Kidney (tissue), 14 donors: ENCODE results near the gene AP1M1. TPM values are rescaled to one million over a fixed set of nuclear protein-coding genes. Genes with fewer than 3 reads are reported as not detected.
A peak's percentile ranks its signal among the peaks of the same experiment; 100 is the strongest.

ENCODE experiments used
- DNase-seq, 5 donors: peaks; one replicate each; pipeline ENCODE4 v3.0.0-alpha.2; 2013 to 2020
- FAIRE-seq: peaks from 2 replicates; lab custom pipeline; 2012; peaks lifted over from hg19 to GRCh38; lab: Jason Lieb, UNC
- H3K27ac ChIP-seq, 2 donors: one replicate each; pipeline ENCODE4 v1.7.0; 2013; ENCODE audit warnings: low read depth in 2 of 2, low read length in 2 of 2, inconsistent platforms in 1 of 2
- H3K27me3 ChIP-seq: one replicate; pipeline ENCODE4 v1.7.1; 2013; ENCODE audit warnings: low read length, inconsistent platforms; ENCODE audit not compliant: control insufficient read depth, insufficient read depth
- H3K36me3 ChIP-seq, 3 donors: one replicate each; pipeline versions ENCODE4 v1.7.0 to v1.7.1; 2013; ENCODE audit warnings: low read length in 3 of 3, control low read depth in 1 of 3, inconsistent platforms in 1 of 3; ENCODE audit not compliant: insufficient read depth in 3 of 3, control insufficient read depth in 2 of 3
- H3K4me1 ChIP-seq, 3 donors: one replicate each; pipeline versions ENCODE4 v1.7.0 to v1.7.1; 2013; ENCODE audit warnings: low read length in 3 of 3, inconsistent platforms in 1 of 3, low read depth in 1 of 3; ENCODE audit not compliant: control insufficient read depth in 2 of 3, insufficient read depth in 2 of 3
- H3K4me3 ChIP-seq, 3 donors: one replicate each; pipeline versions ENCODE4 v1.7.0 to v1.8.1; 2013; ENCODE audit warnings: low read length in 3 of 3, control low read depth in 1 of 3, inconsistent platforms in 1 of 3
- H3K9ac ChIP-seq, 3 donors: one replicate each; pipeline versions ENCODE4 v1.7.0 to v1.7.1; 2013; ENCODE audit warnings: low read length in 3 of 3, control low read depth in 1 of 3, inconsistent platforms in 1 of 3
- H3K9me3 ChIP-seq, 3 donors: one replicate each; pipeline versions ENCODE4 v1.7.0 to v1.7.1; 2013; ENCODE audit warnings: low read length in 3 of 3, control low read depth in 1 of 3, inconsistent platforms in 1 of 3; ENCODE audit not compliant: control insufficient read depth in 2 of 3, insufficient read depth in 1 of 3
- intact Hi-C: fragments of 100-400 bp; cut with DNase I; formaldehyde crosslinking; loops from one replicate; pipeline ENCODE4 v1.11.1; 2022
- polyA plus RNA-seq: library from polyadenylated mRNA; stranded (reverse); fragments of 350-450 nt; fragmentation: Illumina TruSeq; extraction: RNeasy Lipid Tissue Mini Kit (QIAGEN cat#74804); gene quantifications from one replicate; pipeline ENCODE4 v1.2.3, GENCODE V29; 2014; ENCODE audit warnings: low read depth, low replicate concordance; ENCODE audit not compliant: insufficient read depth
- total RNA-seq: library from RNA; stranded (reverse); fragmentation: NEBNext Ultra II Directional; extraction: Animal tissue kit (Norgen Biotek cat#: 25700); gene quantifications from one replicate; pipeline ENCODE4 v1.2.1, GENCODE V29; 2021
- TF ChIP-seq, protein P1 (sequence below): IDR thresholded peaks from 3 replicates; pipeline ENCODE4 v1.5.1; 2012; ENCODE audit warnings: mild to moderate bottlenecking, moderate library complexity, borderline replicate concordance; ENCODE audit not compliant: insufficient read depth; ENCODE audit errors: extremely low read depth
- donor health status: control.
- donor health status: control.
- donor health status: control.
- donor health status: control.
- donor health status: control.
- donor health status: DM: yes; HTN: yes; CAD: no.
- donor health status: Normal renal cell carcinoma (clear cell type).

AP1M1 gene
- total and polyA plus RNA-seq, 2 donors from 2014 or later: 56.0 to 67.8 TPM

DNA sequence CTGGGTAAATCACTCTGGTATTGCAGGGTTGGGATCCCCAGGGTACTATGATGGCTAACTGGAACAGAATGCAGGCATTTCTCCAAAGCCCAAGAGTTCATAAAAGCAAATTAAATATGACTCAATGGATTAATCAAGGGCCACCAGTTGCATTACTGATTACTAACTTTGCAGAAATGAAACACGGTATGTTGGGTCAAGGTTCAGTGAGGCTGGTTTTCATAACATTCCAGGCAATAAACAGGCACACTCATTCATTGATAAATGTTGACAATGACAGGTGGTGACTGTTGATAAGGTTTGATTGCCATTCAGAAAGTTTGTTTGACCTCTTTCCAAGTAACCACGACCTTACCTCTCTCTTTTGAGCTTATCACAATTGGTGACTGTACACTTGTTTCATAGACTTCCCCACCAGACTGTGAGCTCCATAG lies 506 bp upstream of the AP1M1 start:
- Histone ChIP-seq H3K9me3 (no peaks in the 10 kb centered on the region), H3K4me3 (peak overlapping the region; percentile 63 to 95 (median 72)), H3K27ac (peak overlapping the region in 1 of 2 donors; percentile 47), H3K9ac (peak overlapping the region in 2 of 3 donors; percentile 47 to 62), H3K36me3 (peaks cover 0 to 1% (median 0%) of the 10 kb centered on the region in 3 donors), H3K27me3 (no peaks in the 10 kb centered on the region), H3K4me1 (peaks cover 0 to 26% (median 17%) of the 10 kb centered on the region in 3 donors)
- TF ChIP-seq, protein P1, sequence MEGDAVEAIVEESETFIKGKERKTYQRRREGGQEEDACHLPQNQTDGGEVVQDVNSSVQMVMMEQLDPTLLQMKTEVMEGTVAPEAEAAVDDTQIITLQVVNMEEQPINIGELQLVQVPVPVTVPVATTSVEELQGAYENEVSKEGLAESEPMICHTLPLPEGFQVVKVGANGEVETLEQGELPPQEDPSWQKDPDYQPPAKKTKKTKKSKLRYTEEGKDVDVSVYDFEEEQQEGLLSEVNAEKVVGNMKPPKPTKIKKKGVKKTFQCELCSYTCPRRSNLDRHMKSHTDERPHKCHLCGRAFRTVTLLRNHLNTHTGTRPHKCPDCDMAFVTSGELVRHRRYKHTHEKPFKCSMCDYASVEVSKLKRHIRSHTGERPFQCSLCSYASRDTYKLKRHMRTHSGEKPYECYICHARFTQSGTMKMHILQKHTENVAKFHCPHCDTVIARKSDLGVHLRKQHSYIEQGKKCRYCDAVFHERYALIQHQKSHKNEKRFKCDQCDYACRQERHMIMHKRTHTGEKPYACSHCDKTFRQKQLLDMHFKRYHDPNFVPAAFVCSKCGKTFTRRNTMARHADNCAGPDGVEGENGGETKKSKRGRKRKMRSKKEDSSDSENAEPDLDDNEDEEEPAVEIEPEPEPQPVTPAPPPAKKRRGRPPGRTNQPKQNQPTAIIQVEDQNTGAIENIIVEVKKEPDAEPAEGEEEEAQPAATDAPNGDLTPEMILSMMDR: no peak
- intact Hi-C loops: no loop called here
- FAIRE-seq: no peak
- DNase-seq: no peak

DNA sequence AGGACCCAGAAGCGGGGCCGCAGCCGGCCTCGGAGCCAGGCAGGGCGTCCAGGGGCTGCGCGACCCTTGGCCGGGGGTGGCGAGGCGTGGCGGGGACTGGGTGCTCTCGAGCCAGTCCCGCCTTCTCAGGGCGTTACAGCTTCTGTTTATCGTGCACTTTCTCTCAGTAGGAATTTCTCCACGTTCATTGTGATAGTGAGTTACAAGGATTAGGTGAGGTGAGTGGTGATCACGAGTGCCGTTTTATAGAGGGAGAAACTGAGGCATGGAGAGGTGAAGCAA lies 600 bp downstream of the AP1M1 start:
- Histone ChIP-seq H3K27ac (peak overlapping the region; percentile 56 to 74), H3K4me1 (peaks cover 0 to 26% (median 17%) of the 10 kb centered on the region in 3 donors)

DNA sequence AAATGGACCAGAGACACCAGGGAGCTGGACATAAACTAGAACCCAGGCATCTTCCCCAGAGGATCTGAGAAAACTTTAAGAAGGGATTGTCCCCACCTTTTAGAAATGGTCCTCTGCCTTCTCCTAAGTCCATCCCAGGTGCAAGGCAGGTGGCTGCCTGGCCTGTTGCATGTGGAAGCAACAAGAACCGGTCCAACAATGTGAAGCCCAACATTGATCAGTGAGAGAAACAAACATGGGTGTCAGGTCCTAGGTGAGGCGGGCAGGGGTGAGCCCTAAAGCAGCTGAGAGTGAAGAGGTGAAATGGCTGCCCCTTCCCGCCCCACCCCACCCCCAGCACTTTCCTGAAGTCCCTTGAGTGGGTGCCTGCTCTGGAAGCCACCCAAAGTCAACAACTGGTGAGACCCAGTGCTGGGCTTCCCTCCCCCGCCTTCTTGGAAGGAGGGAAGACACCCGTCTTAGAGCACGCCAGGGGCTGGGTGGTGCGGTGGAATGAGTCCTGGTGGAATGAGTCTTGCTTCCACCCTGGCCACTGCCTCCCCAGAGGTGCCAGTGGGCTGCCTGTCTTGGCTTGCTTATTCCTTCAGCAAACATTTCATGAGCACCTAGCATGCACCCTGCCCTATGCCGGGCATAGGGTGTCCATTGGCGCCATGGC lies 1.7 kb downstream of the AP1M1 start:
- peak overlapping the region in 2 of 3 donors; percentile 43 to 95 for H3K4me3 ChIP-seq
- no peaks in the 10 kb centered on the region for H3K9me3 ChIP-seq
- H3K27me3 ChIP-seq: no peaks in the 10 kb centered on the region
- peaks cover 0 to 26% (median 17%) of the 10 kb centered on the region in 3 donors for H3K4me1 ChIP-seq
- peaks cover 0 to 22% (median 7%) of the 10 kb centered on the region in 3 donors for H3K36me3 ChIP-seq
- FAIRE-seq (no peak), DNase-seq (no peak)
- H3K9ac ChIP-seq: no peak overlapping the region
- intact Hi-C loops: no loop called here
- H3K27ac ChIP-seq: peak overlapping the region in 1 of 2 donors; percentile 7
- TF ChIP-seq, protein P1: no peak

More for the DNA sequence above, 600 bp downstream of the AP1M1 start:
- intact Hi-C loops: no loop called here
- DNase-seq: no peak
- no peaks in the 10 kb centered on the region for H3K27me3 ChIP-seq
- no peaks in the 10 kb centered on the region for H3K9me3 ChIP-seq
- peak overlapping the region; percentile 72 to 95 (median 85) for H3K4me3 ChIP-seq
- peak overlapping the region; percentile 45 to 86 (median 54) for H3K9ac ChIP-seq
- no peak for FAIRE-seq
- peaks cover 0 to 12% (median 3%) of the 10 kb centered on the region in 3 donors for H3K36me3 ChIP-seq
- TF ChIP-seq, protein P1: no peak
